HG03039 (cell line): ENCODE data around the gene GNRHR.
A peak's percentile ranks its signal among the peaks of the same experiment; 100 is the strongest.
"Not testable (repeated sequence)": the region's sequence is repeated elsewhere in the genome, so short reads cannot be mapped to it uniquely, and the experiment has no call there.

Experiments
- ATAC-seq: cut with Tn5 transposase; IDR thresholded peaks from one replicate; pipeline ENCODE4 v1.9.1; 2021; ENCODE audit warnings: mild to moderate bottlenecking, moderate library complexity; ENCODE audit not compliant: unreplicated experiment

GNRHR gene

DNA sequence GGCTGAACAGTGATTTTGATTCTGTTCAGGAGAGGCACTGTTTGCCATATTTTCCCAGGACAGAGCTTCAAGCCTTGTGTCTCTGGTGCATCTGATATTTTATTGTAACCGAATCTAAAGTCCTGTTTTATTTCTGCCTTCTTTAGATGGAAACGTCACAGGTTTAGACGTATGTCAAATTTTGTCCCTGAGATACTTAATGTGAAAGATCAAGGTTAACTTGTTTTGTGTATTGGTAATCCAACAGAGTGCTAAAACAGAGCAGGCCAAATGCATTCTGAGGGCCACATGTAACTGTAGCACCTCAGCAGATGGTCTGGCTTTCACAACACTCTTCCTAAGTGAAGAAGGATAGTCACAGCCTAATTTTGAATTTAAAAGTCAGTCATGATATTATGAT lies at the start of gene GNRHR:
TSS of gene GNRHR (minus strand) at position 101 of the 400 bp plus-strand sequence. CDS start at position 48, 53 bp downstream.
- no peak for ATAC-seq

DNA sequence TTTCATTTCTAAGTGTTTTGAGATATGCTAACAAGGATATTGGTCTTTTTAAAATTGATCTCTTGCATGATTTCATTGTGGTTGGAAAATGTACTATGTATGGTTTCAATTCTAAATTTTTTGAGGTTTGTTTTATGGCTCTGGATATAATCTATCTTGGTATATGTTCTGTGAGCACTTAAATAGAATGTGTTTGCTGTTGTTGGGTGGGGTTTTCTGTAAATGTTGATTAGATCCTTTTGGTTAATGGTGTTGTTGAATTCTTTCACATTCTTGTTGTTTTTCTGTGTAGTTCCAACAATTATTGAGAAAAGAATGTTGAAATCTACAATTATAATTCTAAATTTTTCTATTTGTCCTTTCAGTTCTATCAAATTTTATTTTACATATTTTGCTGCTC lies 42.6 kb upstream of the GNRHR start:
- no peak for ATAC-seq

- no peak for ATAC-seq
These were observed 36.5 kb upstream of the GNRHR start for GRCh38 chr4:67790721-67791120.

DNA sequence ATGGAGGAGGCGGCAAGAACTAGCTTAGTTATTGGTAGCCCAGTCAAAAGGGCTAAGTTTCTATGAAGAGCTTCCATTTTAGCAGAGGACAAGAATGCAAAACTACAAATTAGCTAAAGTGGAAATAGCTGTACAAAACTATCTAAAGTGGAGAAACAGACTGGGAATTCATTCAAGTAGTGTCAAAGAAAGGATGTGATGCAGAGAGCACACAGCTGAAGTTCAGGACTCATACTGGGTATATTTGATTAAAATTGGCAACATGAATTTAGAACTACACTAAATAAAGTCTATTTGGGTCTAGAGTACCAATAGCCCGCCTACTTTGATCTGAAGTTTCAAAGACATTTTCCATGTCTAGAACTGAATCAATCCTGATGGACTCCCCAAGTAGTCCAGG lies 33.1 kb upstream of the GNRHR start:
- ATAC-seq = no peak

DNA sequence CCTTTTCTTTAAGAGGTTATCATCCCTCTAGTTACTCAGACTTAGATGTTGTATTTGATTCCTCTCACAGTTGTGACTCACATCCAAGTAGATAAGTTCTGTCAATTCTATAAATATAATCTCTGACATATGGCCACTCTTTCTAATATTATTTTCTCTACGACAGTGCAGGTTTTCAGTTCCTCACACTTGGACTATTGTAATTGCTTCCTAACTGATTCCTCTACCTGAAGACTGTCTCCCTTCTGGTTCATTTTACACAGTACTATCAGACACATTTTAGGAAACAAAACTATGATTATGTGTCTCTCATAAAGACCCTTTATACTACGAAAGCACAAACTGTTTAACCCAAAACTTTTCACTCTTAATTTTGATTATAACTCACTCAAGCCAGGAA lies 31.3 kb upstream of the GNRHR start:
- no peak for ATAC-seq

- no peak for ATAC-seq
These were observed 25.4 kb upstream of the GNRHR start for GRCh38 chr4:67779631-67780030.

GRCh38 chr4:67776746-67777145 lies 22.6 kb upstream of the GNRHR start:
- ATAC-seq = no peak

- no peak for ATAC-seq
These were observed 16.2 kb upstream of the GNRHR start for GRCh38 chr4:67770422-67770821.

DNA sequence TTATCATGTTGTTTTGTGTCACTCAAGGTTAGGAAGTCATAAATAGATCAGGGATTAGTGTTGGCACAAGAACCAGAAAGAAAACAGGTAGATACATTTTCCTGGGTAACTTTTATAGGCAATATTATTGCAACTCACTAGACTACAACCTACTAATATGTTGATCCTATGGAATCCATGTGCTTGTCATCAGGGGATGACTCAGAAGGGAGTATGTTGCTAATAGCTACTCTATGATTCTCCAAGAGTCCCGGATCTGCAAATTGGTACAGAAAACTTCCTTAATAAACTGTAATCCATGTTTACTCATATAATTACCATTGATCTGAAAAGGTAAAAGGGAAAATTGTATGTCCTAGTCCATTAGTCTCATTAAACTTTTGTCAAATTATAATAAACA lies 11.7 kb upstream of the GNRHR start:
- no peak for ATAC-seq

DNA sequence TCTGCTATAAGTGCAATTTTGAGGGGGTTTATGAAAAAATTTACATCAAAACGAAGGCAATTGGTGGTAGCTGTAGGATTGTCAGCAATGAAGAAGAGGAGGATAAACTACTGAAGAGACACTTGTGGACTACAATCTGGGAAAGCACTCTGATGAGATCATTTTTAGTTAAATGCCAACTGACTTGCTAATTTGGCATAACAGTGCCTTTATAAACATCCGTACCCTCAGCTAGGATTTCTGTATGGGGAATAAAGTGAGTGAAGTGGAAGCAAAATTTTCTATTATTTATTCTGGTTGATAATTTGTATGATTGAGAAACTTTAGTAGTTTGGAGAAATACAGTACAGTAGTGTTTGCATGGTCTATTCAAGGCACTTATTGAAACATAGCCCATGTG lies 11.2 kb upstream of the GNRHR start:
- ATAC-seq = no peak

DNA sequence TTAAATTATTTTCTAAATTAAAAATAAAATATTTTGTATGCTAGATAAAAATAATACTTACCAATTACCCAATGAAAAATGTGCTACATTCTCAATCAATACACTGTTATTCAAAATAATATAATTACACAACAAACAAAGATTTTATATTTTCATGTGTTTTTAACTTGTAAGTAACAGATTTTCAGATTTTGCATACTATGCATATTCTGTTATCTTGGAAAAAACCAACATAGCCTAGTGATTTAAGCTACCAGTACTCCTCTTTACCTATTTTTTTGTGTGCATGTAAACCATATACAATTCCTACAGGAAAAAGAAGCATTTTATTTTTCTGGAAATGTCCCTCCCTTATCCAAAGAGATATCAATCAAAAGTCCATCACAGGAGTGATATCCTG lies 10.0 kb upstream of the GNRHR start:
- no peak for ATAC-seq

GRCh38 chr4:67762086-67762485 lies 7.9 kb upstream of the GNRHR start:
- peak; percentile 98 for ATAC-seq

GRCh38 chr4:67756991-67757390 lies 2.8 kb upstream of the GNRHR start:
- ATAC-seq = not testable (repeated sequence)

DNA sequence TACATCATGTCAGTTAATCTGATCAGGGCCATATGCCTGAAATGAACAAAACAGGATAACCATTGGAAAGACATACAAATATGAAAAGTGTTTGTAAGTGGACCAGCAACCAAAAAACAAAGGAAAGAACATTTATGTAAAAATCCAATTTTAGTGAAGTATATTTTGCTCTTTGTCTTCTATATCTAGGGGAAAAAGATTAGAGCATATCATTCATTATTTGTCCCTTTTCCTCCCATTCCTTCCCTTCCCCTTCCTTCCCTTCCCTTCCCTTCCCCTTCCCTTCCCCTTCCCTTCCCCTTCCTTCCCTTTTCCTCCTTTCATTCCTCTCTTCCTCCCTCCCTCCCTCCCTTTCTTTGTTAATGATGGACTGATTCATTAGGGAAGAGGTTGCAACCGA lies 1.8 kb upstream of the GNRHR start:
- no peak for ATAC-seq

GRCh38 chr4:67751260-67751659 lies 2.9 kb downstream of the GNRHR start:
- no peak for ATAC-seq

GRCh38 chr4:67750691-67751090 lies 3.5 kb downstream of the GNRHR start:
- ATAC-seq = no peak

DNA sequence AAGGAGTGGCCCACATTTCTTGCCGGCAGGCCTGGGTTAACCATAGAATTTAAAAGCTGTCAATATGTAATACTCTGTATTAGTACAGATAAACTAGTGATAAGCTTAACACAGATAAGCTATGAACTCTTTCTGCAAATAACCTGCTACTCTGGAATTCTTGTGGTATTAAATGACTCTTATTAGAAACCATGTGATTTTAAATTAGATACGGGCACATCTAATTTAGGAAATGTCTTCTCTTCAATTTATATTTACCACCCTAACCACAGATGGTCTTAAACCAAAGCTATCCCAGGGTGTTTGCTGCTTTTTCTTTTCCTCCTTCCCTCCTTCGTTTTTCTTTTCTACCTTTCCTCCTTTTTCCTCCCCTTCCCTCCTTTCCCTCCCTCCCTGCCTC lies 4.9 kb downstream of the GNRHR start:
- no peak for ATAC-seq

- ATAC-seq = no peak
These were observed 7.2 kb downstream of the GNRHR start for GRCh38 chr4:67746797-67747495.

GRCh38 chr4:67744561-67745283 lies 9.5 kb downstream of the GNRHR start:
- no peak for ATAC-seq

DNA sequence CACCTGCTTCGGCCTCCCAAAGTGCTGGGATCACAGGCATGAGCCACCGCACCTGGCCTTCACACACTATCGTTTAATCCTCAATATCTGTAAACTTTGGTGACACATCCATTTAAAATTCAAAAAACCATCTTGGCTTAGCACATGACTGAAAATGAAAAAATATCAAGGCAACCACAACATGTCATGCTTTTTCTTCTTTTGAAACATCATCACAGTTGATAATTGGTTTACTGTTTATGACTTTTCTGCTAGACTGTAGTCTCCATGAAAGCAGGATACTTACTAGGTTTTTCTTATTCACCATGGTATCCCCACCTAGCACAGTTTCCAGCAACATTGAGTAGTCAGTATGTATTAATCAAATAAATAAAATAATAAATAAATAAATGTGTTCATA lies 11.0 kb downstream of the GNRHR start:
- ATAC-seq = no peak

DNA sequence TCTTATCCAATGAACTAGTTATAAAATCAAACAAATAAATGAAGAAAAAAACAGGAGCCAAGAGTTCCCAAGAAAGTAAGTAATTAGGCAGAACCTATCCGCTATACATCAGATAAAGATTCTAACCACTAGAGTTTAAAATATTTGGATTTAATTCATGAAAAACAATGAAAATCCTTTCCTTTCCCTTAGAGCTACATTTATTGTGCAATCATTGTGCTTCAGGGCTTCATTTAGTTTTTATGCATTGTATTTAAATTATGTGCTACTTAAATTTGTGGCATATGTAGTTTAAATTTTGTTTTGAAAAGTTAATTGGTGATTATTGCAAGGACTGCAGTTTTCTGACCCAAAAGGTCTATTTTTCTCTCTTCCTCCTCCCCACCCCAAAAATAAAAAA lies 17.9 kb downstream of the GNRHR start:
- ATAC-seq = no peak

- ATAC-seq = no peak
These were observed 18.9 kb downstream of the GNRHR start for GRCh38 chr4:67735325-67735724.

- not testable (repeated sequence) for ATAC-seq
These were observed 23.7 kb downstream of the GNRHR start for GRCh38 chr4:67730511-67730910.
